ENCODE data around the gene SNRNP40. TPM values are rescaled to one million over a fixed set of nuclear protein-coding genes. Genes with fewer than 3 reads are reported as not detected.

SNRNP40 gene
- total and polyA plus RNA-seq, 2 of the 13 experiments (the other 11 are each of a cell fraction or from before 2014, with no cell fraction given) = 51.0 to 147 TPM

GRCh38 chr1:31326461-31326860 lies 29.9 kb upstream of the SNRNP40 start:
- FAIRE-seq (no peak), ATAC-seq (no peak), DNase-seq (ENCODE audit: low spot score) (no peak)
- no peaks in the 10 kb centered on the region for H3K27me3 ChIP-seq (ENCODE audit: control insufficient read depth in 1 of 2, insufficient read depth in 2 of 2, low read length in 2 of 2)
- no peak overlapping the region for H3K4me3 ChIP-seq (replicated peaks in 1 of 3; ENCODE audit: insufficient read depth in 1 of 3, low read depth in 2 of 3, low read length in 3 of 3)
- H3K36me3 ChIP-seq (replicated peaks in 1 of 2; ENCODE audit: control insufficient read depth in 1 of 2, insufficient read depth in 2 of 2, low read length in 2 of 2) = peaks cover 0 to 6% of the 10 kb centered on the region in 2 experiments; a peak in 1 of 5 replicates
- H2AFZ ChIP-seq (ENCODE audit: low read length) = no peak overlapping the region
- CTCF ChIA-PET (ENCODE audit: low intra/inter-chr PET ratio, low total read pairs) = no interaction called here
- no peaks in the 10 kb centered on the region for H3K4me1 ChIP-seq (ENCODE audit: insufficient read depth, low read length)
- intact Hi-C loops (cut with micrococcal nuclease; ENCODE audit: unreplicated experiment) = no loop called here
- whole genome bisulfite sequencing (ENCODE audit: low lambda C conversion rate) = 96% methylated on average over 1 of the region's 1 CpG
- H3K27ac ChIP-seq (ENCODE audit: extremely low read length, insufficient read depth, low read length) = no peak overlapping the region
- no peak overlapping the region for H3K9ac ChIP-seq (ENCODE audit: insufficient read depth, low read depth, low read length)
- no peaks in the 10 kb centered on the region for H3K9me3 ChIP-seq (ENCODE audit: low read length)
- H3K79me2 ChIP-seq (ENCODE audit: insufficient read depth, low read length) = no peaks in the 10 kb centered on the region
- in situ Hi-C loops (cut with HindIII; ENCODE audit: extremely low pct_ligation_motif_present, low pct_unique_long_range_greater_than_20kb) = loop anchor here (5.0 kb wide), 1 partner anchor 139 kb away; no protein-coding TSS in a partner anchor
- H3K4me2 ChIP-seq (ENCODE audit: low read depth, low read length) = no peak overlapping the region
- POLR2A ChIA-PET = interaction anchor here (1.2 kb wide), 1 partner anchor 30 kb away, joined by 3 read pairs; the partner anchor contains the start of genes SNRNP40 and ZCCHC17
- H4K20me1 ChIP-seq (ENCODE audit: insufficient read depth, low read length) = no peaks in the 10 kb centered on the region
- no TSS peak for BruUV-seq (replicated peaks)
- TF ChIP-seq NBN (conservative IDR thresholded peaks at IDR 0.05) (no peak), TIGD3 (CRISPR knock-in tag; IDR thresholded peaks at IDR 0.05; ENCODE audit: borderline replicate concordance) (no peak), SATB2 (CRISPR knock-in tag; IDR thresholded peaks at IDR 0.05) (no peak), ISX (CRISPR knock-in tag; conservative IDR thresholded peaks at IDR 0.05) (no peak), ZSCAN31 (CRISPR knock-in tag; IDR thresholded peaks at IDR 0.05; ENCODE audit: low read depth) (no peak), PCBP1 (IDR thresholded peaks at IDR 0.05; ENCODE audit: borderline replicate concordance, low read depth, low read length) (no peak), JUND (CRISPR knock-in tag; IDR thresholded peaks at IDR 0.05) (no peak), SNAPC4 (CRISPR knock-in tag; IDR thresholded peaks at IDR 0.05) (no peak), ARID4A (CRISPR knock-in tag; IDR thresholded peaks at IDR 0.05; ENCODE audit: borderline replicate concordance) (no peak), BHLHE40 (IDR thresholded peaks at IDR 0.05; ENCODE audit: low read length) (no peak), ZNF770 (CRISPR knock-in tag; IDR thresholded peaks at IDR 0.05) (no peak), AKAP8 (CRISPR knock-in tag; IDR thresholded peaks at IDR 0.05) (no peak)

Measured in HepG2 (cell line).